Measurements from ENCODE around the gene SORCS2.
A peak's percentile ranks its signal among the peaks of the same experiment; 100 is the strongest.

SORCS2 gene

DNA sequence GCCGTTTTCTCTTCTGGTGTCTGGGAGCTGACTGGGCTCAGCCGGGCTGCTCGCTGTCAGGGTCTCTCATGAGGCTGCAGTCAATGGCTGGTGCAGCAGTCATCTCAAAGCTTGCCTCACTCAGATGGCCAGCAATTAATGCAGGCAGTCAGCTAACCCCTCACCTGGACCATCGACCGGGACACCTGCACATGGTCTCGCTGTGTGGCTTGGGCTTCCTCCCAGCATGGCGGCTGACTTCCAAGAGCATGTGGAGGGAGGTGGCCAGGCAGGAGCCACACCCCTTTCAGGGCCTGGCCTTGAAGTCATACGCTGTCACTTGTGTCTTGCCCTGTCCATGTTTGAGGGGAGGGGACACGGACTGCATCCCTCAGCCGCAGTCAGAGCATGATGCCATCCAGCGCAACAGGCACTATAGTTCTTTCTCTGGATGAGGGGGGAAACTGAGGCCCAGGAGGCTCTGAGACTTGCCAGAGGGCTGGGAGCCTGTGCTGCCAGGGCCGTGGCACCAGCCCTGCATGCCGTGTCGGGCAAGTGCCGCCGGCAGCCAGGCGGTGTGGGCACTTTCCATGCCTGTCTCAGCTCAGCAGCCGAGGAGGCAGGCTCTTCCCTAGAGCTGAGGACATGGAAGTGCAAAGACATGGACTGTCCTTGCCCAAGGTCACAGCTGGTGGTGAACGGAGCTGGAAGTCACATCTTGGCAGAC, 545.6 kb downstream of the SORCS2 start:
- Histone ChIP-seq H3K27me3 (ENCODE audit: insufficient read depth, insufficient read length) (no peaks in the 10 kb centered on the region), H3K36me3 (ENCODE audit: insufficient read depth, insufficient read length, low read length) (no peaks in the 10 kb centered on the region), H3K9me3 (ENCODE audit: insufficient read depth, low read length) (no peaks in the 10 kb centered on the region), H3K4me1 (ENCODE audit: insufficient read depth, insufficient read length) (peaks cover 5% of the 10 kb centered on the region), H3K4me3 (ENCODE audit: insufficient read length, low read depth) (no peak overlapping the region), H3K9ac (ENCODE audit: insufficient read length, low read depth) (peak overlapping the region; percentile 22)
- no peak for DNase-seq (ENCODE audit: low read depth, low spot score)
- TF ChIP-seq YY1 (IDR thresholded peaks at IDR 0.05; ENCODE audit: insufficient read depth, insufficient read length) (no peak), SUZ12 (IDR thresholded peaks at IDR 0.05; ENCODE audit: extremely low read depth, insufficient read depth, insufficient read length) (no peak), ZNF274 (IDR thresholded peaks at IDR 0.05; ENCODE audit: low read depth, low read length) (no peak)

DNA sequence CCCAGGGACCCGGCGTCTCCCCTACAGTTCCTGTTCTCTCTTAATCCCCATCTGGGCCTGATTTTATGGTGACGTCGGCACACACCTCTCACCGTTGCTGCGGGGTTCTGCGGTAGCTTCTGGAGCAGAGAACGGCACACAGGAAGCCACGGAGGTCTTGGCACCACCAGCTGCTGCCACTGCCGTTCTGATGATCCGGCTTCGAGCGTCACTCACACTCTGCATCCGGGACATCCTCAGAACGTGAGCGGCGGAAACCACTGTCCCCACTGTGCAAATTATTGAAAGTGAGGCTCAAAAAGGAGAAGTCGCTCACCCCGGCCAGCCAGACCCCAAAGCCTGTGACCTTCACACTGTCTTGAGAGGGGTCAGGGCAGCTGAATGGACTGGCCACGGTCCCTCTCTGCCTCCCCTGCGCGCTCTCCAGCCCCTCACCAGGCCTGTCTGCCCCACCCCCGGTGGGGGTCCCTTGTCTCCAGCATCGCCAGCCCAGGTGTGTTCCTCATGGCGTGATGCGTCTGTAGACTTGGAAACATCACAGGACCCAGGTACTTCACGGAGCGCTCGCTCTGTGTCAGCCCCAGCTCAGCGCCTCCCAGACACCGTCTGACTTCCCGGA, 546.2 kb downstream of the SORCS2 start:
- Histone ChIP-seq H3K4me1 (ENCODE audit: insufficient read depth, insufficient read length) (peaks cover 5% of the 10 kb centered on the region), H3K9me3 (ENCODE audit: insufficient read depth, low read length) (no peaks in the 10 kb centered on the region), H3K4me3 (ENCODE audit: insufficient read length, low read depth) (no peak overlapping the region), H3K36me3 (ENCODE audit: insufficient read depth, insufficient read length, low read length) (no peaks in the 10 kb centered on the region), H3K9ac (ENCODE audit: insufficient read length, low read depth) (peak overlapping the region; percentile 22), H3K27me3 (ENCODE audit: insufficient read depth, insufficient read length) (no peaks in the 10 kb centered on the region)
- no peak for TF ChIP-seq YY1 (IDR thresholded peaks at IDR 0.05; ENCODE audit: insufficient read depth, insufficient read length)
- no peak for TF ChIP-seq ZNF274 (IDR thresholded peaks at IDR 0.05; ENCODE audit: low read depth, low read length)
- TF ChIP-seq SUZ12 (IDR thresholded peaks at IDR 0.05; ENCODE audit: extremely low read depth, insufficient read depth, insufficient read length), result no peak
- no peak for DNase-seq (ENCODE audit: low read depth, low spot score)

- Histone ChIP-seq H3K36me3 (ENCODE audit: insufficient read depth, insufficient read length, low read length) (no peaks in the 10 kb centered on the region), H3K4me3 (ENCODE audit: insufficient read length, low read depth) (no peak overlapping the region), H3K9ac (ENCODE audit: insufficient read length, low read depth) (no peak overlapping the region), H3K9me3 (ENCODE audit: insufficient read depth, low read length) (no peaks in the 10 kb centered on the region), H3K27me3 (ENCODE audit: insufficient read depth, insufficient read length) (no peaks in the 10 kb centered on the region), H3K4me1 (ENCODE audit: insufficient read depth, insufficient read length) (peaks cover 3% of the 10 kb centered on the region)
- TF ChIP-seq YY1 (IDR thresholded peaks at IDR 0.05; ENCODE audit: insufficient read depth, insufficient read length), result no peak
- no peak for TF ChIP-seq SUZ12 (IDR thresholded peaks at IDR 0.05; ENCODE audit: extremely low read depth, insufficient read depth, insufficient read length)
- TF ChIP-seq ZNF274 (IDR thresholded peaks at IDR 0.05; ENCODE audit: low read depth, low read length), result no peak
- no peak for DNase-seq (ENCODE audit: low read depth, low spot score)
Measured at GRCh38 chr4:7739077-7739917, 547.0 kb downstream of the SORCS2 start.

GRCh38 chr4:7739918-7740865, 547.9 kb downstream of the SORCS2 start:
- TF ChIP-seq SUZ12 (IDR thresholded peaks at IDR 0.05; ENCODE audit: extremely low read depth, insufficient read depth, insufficient read length) (no peak), ZNF274 (IDR thresholded peaks at IDR 0.05; ENCODE audit: low read depth, low read length) (no peak), YY1 (IDR thresholded peaks at IDR 0.05; ENCODE audit: insufficient read depth, insufficient read length) (no peak)
- DNase-seq (ENCODE audit: low read depth, low spot score), result no peak
- H3K4me3 ChIP-seq (ENCODE audit: insufficient read length, low read depth), result no peak overlapping the region
- H3K4me1 ChIP-seq (ENCODE audit: insufficient read depth, insufficient read length), result no peaks in the 10 kb centered on the region
- H3K36me3 ChIP-seq (ENCODE audit: insufficient read depth, insufficient read length, low read length), result no peaks in the 10 kb centered on the region
- no peaks in the 10 kb centered on the region for H3K9me3 ChIP-seq (ENCODE audit: insufficient read depth, low read length)
- peaks cover 2% of the 10 kb centered on the region for H3K27me3 ChIP-seq (ENCODE audit: insufficient read depth, insufficient read length)
- no peak overlapping the region for H3K9ac ChIP-seq (ENCODE audit: insufficient read length, low read depth)

DNA sequence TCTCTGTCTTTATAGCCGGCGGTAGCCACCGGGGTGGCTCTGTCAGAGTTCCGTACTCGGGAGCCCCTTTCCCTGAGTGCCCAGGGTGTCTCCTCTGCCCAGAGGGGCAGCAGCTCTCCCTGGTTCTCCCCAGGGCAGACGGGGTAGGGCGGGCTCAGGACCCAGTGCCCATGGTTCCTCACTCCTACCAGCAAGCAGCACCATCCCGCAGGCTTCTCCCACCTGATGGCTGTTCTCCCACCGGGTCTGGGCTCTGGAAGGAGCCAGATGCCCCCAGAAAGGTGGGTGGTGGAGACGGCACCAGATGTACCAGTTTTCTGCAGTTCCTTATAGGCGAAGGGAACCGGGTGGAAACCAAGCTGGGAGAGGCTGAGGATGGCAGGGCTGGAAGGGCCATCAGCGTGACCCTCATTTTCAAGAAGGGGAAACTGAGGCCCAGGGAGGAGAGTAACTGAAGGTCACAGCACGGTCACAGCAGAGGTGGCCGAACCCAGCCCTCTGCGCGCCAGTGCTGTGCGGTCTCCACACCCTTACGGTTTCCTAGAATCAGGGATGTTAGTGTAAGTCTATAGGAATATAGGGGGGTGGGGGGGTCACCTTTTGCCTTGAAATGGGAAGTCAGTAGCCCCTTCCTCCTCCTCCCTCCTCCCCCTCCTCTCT, 548.7 kb downstream of the SORCS2 start:
- Histone ChIP-seq H3K36me3 (ENCODE audit: insufficient read depth, insufficient read length, low read length) (no peaks in the 10 kb centered on the region), H3K4me3 (ENCODE audit: insufficient read length, low read depth) (no peak overlapping the region), H3K9ac (ENCODE audit: insufficient read length, low read depth) (no peak overlapping the region), H3K4me1 (ENCODE audit: insufficient read depth, insufficient read length) (no peaks in the 10 kb centered on the region), H3K9me3 (ENCODE audit: insufficient read depth, low read length) (no peaks in the 10 kb centered on the region), H3K27me3 (ENCODE audit: insufficient read depth, insufficient read length) (peaks cover 4% of the 10 kb centered on the region)
- DNase-seq (ENCODE audit: low read depth, low spot score), result no peak
- TF ChIP-seq SUZ12 (IDR thresholded peaks at IDR 0.05; ENCODE audit: extremely low read depth, insufficient read depth, insufficient read length) (no peak), YY1 (IDR thresholded peaks at IDR 0.05; ENCODE audit: insufficient read depth, insufficient read length) (no peak), ZNF274 (IDR thresholded peaks at IDR 0.05; ENCODE audit: low read depth, low read length) (no peak)
